Stomach (tissue), 4 donors: ENCODE measurements around the gene MCTP2.

Experiments used
- CTCF ChIP-seq, 7 experiments: fragments of 450-650 bp in 4 of 7; fragments of 200-600 bp in 3 of 7; sonication (generic) in 3 of 7; IDR thresholded peaks; one replicate each; pipeline ENCODE4 v1.5.1; 2016 to 2019; ENCODE audit warnings: antibody characterized with exemption in 7 of 7, control low read depth in 2 of 7, mild to moderate bottlenecking in 1 of 7
- POLR2A ChIP-seq, 4 donors: fragments of 450-650 bp; IDR thresholded peaks; one replicate each; pipeline ENCODE4 v1.6.1; 2016; ENCODE audit warnings: antibody characterized with exemption in 4 of 4, control low read depth in 2 of 4, mild to moderate bottlenecking in 1 of 4, moderate library complexity in 1 of 4

DNA sequence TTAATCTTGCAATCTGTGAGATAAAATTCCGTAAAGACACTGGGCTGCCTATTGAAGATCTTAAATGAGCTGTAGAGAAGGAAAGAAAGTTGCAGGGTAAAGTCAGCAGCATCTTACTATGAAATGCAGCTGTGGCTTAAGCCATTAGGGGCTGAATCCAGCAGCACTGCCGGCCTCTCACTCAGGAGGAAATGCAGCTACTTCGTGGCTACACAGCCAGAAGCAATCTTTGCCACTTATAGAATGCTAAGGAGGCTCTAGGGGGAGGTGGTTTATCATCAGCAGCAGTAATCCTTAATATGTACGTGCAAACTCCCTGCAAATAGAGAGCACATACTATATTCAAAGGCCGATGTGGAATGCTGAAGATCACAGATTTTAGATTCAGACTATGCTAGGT, 19.1 kb upstream of the MCTP2 start:
- no peak for TF ChIP-seq POLR2A (IDR thresholded peaks at IDR 0.05)
- no peak for TF ChIP-seq CTCF (IDR thresholded peaks at IDR 0.05)
